ENCODE data around the gene WDR41. TPM values are rescaled to one million over a fixed set of nuclear protein-coding genes. Genes with fewer than 3 reads are reported as not detected.
A peak's percentile ranks its signal among the peaks of the same experiment; 100 is the strongest.
"Not testable (repeated sequence)": the region's sequence is repeated elsewhere in the genome, so short reads cannot be mapped to it uniquely, and the experiment has no call there.

The WDR41 gene, protein sequence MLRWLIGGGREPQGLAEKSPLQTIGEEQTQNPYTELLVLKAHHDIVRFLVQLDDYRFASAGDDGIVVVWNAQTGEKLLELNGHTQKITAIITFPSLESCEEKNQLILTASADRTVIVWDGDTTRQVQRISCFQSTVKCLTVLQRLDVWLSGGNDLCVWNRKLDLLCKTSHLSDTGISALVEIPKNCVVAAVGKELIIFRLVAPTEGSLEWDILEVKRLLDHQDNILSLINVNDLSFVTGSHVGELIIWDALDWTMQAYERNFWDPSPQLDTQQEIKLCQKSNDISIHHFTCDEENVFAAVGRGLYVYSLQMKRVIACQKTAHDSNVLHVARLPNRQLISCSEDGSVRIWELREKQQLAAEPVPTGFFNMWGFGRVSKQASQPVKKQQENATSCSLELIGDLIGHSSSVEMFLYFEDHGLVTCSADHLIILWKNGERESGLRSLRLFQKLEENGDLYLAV
- total RNA-seq, result 44.7 and 51.0 TPM in 2 replicates

DNA sequence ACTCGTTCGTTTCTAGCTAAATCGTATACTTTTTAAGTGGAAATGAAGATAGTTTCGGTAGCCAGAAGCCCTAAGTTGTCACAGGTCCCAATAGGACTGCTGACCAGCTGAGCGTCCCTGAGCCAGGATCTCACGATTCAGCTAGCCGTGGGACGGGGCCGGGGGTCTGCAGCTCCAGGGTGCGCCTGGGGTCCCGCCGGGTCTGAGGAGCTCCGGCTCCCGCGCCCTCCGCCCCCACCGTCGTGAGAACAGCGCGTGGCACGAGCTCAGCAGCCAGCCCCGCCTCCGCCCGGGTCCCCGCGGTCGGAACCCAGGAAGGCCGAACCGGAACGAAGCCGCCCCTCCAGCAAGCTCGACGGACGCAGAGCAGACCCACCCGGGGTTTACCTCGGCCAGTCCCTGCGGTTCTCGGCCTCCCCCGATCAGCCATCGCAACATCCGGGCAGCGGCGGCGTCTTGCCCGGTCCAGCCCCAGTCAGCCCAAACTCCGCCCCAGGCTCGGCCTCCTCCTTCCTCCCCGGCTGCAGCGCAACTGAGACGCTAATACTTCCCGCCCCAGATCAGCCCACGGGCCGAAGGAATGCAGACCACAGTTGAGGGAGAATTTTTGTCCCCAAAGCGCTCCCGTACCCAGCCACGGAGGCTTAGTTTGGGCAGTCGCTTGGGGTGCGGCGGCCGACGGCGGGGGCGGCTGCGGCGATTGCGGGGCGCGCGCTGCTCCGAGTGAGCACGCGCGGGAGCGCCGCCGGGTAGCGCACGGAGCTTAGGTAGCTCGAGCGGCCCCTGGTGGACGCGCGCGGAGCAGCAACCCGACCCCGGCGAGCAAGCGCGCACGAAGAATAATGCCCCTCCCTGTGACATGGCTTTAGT is at the start of gene WDR41:
Gene WDR41, minus strand, starts transcription at position 534 of the 870 bp plus-strand sequence. Its CDS starts 96 bp downstream, at position 438.
- DNase-seq (ENCODE audit: low read depth in 2 of 2), result peak; percentile 95

DNA sequence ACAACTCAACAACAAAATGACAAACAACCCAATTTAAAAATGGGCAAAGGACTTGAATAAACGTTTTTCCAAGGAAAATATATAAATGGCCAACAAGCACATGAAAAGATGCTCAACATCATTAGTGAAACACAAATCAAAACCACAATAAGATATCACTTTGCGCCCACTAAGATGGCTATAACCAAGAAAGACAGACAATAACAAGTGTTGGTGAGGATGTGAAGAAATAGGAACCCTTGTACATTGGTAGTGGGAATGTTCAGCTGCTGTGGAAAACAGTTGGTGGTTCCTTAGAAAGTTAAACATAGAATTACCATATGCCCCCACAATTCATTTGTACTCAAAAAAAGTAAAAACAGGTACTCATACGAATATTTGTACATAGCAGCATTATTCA is 39.2 kb upstream of the WDR41 start:
- no peak for DNase-seq (ENCODE audit: low read depth in 2 of 2)

DNA sequence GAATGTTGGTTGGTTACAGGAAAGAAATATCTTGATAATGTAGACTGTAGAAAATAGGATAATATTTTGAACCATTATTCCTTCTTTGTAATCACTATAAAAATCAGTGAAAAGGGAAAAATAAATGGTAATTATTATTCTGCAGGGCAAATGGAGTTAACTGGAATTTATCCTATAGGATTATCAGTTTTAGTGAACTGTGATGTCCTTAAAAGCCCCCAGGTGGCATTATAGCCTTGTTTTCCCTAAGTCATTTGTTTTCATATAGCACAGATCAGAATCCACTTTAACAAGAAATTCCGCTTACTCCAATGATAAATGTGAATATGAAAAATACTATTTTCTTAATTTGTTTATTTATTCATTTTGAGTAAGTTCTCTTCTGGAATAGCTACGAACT is 26.2 kb upstream of the WDR41 start:
- peak; percentile 6 to 51 for DNase-seq (ENCODE audit: low read depth in 2 of 2)

DNA sequence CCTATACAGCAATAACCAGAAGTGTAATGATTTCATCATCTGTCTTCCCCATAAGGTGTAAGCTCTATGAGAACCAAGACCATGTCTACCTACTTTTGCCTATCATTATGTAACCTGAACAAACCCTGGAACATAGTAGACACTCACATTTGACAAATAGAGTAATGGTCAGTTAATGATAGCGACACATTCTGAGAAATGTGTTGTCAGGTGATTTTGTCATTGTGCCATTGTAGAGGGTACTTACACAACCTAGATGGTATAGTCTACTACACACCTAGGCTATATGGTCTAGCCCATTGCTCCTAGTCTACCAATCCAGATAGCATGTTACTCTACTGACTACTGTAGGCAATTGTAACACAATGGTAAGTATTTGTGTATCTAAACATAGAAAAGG is 22.3 kb upstream of the WDR41 start:
- DNase-seq (ENCODE audit: low read depth in 2 of 2), result no peak

DNA sequence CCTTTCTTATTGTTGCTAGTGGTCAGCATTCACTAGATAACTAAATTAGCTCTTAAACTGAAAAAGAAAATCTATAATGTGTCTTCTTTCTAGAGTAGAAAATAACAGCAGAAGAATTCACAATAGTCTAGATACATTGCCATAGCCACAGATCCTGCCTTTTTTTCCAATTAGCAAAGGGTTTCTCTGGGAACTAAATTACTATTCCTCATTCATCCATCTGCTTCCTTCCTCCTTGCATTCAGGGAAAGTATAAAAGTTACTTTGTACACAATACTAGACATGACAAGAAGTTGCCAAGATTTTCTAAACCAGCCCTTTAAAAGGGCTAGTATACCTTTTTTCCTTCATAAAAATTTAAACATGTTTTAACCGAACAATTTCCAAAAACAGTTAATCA is 21.2 kb upstream of the WDR41 start:
- DNase-seq (ENCODE audit: low read depth in 2 of 2), result no peak

DNA sequence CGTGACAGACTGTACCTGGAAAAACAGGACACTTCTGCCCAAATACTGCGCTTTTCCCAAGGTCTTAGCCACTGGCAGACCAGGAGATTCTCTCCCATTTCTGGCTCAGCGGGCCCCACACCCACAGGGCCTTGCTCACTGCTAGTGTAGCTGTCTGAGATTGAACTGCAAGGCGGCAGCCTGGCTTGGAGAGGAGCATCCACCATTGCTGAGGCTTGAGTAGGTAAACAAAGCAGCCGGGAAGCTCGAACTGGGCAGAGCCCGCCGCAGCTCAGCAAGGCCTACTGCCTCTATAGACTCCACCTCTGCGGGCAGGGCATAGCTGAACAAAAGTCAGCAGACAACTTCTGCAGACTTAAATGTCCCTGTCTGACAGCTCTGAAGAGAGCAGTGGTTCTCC is 9.0 kb upstream of the WDR41 start:
- DNase-seq (ENCODE audit: low read depth in 2 of 2), result not testable (repeated sequence)

DNA sequence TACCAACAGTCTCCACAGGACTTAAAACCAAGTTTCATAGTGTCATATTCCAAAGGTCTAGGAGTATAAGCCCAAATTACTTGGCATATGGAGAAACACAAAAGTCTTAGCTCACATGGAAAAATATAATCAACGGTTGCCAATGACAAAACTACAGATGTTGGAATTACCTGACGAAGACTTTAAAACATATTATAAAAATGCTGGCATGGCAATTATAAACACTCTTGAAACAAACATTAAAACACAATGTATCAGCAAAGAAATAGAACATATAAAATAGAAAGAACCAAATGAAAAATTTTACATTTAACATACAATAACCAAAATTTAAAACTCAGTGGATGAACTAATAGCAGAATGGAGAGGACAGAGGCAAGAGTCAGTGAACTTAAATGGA is 7.9 kb upstream of the WDR41 start:
- DNase-seq (ENCODE audit: low read depth in 2 of 2), result no peak

DNA sequence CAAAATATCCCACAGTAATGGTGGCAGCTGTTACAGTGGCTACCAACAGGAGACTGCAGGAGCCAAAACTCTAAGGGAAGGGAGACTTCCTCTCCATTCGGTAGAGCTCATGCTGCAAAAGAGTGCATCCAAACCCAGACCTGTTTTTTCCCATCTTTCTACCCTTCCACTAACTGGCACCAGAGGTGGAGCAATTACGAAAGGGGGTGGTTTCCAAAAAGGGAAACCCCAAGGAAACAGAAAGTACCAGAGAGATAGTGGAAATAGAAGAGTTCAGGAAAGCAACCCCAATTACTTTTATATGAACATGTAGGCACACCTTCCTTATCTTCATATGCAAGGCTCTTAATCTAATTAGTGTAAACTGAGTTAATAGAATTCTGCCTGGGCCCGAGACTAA is 7.3 kb upstream of the WDR41 start:
- DNase-seq (ENCODE audit: low read depth in 2 of 2), result no peak

DNA sequence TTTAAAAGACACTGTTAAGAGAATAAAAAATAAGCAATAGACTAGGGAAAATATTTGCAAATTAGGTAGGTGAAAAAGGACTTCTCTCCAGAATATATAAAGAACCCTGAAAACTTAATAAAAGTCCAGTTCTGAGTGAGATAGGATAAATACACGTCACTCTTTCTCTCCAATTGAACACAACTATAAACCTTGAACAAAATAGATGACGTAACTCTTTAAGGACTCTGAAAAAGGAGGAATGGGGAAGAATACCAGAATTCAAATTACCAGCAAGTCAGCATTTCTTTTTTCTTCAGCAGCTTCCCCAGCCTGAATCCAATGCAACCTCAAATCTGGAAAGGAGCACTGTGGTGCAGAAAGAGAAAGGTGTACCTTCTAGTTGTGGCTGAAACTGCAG is 6.8 kb upstream of the WDR41 start:
- DNase-seq (ENCODE audit: low read depth in 2 of 2), result no peak

DNA sequence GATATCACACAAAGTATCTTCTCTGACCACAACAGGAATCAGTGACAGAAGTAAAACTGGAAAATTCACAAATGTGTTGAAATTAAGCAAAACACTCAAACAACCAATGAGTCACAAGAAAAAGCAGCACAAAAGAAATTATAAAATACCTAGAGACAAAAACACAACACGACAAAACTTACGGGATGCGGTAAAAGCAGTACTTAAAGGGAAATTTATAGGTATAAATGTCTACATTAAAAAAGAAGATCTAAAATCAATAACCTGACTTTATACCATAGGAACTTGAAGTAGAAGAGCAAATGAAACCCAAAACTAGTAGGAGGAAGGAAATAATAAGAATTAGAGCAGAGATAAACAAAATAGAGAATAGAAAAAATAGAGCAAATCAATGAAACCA is 2.8 kb upstream of the WDR41 start:
- DNase-seq (ENCODE audit: low read depth in 2 of 2), result no peak

DNA sequence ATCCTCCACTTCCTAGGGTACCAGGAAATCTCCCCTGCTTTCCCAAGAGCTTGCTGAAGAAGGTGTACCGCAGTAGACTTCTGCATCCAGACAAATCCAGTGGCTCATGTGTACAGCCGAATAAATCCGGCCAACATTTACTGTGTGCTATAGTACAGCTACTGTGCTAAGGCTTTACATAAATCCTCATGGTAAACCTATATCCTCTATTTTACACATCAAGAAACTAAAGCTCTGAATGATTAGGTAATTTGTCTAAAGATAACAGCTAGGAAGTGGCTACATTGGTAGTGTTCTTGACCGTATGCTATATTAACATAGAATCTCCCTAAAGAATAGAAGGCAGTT is 511 bp upstream of the WDR41 start:
- DNase-seq (ENCODE audit: low read depth in 2 of 2), result no peak

DNA sequence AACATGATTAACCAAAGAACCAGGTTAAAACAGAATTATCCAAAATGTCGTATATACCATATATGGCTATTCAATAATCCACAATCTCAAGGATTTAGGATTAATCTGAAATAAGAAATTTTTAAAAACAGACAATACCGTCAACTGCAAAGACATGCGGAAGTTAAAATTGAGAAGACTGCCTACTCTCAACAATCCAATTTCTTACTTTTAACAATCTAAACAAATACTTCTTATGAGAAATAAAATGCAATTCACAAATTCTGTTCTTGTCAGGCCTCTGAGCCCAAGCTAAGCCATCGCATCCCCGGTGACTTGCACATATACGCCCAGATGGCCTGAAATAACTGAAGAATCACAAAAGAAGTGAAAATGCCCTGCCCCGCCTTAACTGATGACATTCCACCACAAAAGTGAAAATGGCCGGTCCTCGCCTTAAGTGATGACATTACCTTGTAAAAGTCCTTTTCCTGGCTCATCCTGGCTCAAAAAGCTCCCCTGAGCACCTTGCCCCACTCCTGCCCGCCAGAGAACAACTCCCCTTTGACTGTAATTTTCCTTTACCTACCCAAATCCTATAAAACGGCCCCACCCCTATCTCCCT is 1.3 kb downstream of the WDR41 start:
- peak; percentile 15 to 24 for DNase-seq (ENCODE audit: low read depth in 2 of 2)

DNA sequence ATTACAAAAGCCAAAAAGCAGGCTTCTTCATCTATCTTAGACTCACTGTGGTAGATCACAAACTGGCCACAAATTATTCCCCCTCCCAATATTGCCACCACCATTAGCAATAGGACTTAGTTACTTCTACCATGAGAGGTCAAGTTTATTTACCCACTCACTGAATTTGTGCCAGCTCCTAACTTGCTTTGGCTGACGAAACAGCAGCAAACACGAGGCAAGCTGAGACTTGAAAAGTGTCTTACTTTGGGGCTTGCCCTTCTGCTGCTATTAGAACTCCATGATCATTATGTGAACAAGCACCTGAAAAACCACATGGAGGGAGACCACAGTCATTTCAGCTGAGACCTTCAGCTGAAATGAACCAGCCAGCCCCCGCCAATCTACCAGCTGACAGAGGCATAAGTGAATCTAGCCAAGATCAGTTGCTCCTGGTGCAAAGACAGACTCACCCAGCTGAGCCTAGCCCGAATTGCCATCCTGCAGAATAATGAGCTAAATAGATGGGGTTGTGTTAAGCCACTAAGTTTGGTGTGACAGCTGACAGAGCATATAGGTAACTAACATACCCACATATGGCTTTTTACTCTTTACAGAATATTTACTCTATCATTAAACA is 5.7 kb downstream of the WDR41 start:
- DNase-seq (ENCODE audit: low read depth in 2 of 2), result no peak

DNA sequence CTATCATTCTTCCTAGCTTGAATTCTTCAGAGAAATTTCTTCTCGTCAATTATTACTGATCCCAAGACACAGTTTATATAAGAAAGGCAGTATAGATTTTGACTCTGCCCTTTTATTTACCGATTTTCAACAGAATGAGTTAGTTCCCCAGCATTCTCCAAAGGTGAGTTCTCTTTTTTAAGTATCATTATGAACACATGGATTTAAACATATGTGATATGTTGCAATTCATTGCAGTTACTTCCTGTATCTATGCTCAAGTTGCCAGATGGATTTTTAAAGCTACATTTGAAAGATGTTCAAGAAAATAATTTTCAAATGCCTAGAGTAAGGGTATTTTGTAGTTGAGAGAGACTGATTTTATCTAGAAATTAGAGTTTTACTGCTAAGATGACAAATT is 8.4 kb downstream of the WDR41 start:
- DNase-seq (ENCODE audit: low read depth in 2 of 2), result no peak

DNA sequence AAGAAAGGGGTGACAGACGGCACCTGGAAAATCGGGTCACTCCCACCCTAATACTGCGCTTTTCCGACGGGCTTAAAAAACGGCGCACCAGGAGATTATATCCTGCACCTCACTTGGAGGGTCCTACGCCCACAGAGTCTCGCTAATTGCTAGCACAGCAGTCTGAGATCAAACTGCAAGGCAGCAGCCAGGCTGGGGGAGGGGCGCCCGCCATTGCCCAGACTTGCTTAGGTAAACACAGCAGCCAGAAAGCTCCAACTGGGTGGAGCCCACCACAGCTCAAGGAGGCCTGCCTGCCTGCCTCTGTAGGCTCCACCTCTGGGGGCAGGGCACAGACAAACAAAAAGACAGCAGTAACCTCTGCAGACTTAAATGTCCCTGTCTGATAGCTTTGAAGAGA is 17.1 kb downstream of the WDR41 start:
- DNase-seq (ENCODE audit: low read depth in 2 of 2), result not testable (repeated sequence)

DNA sequence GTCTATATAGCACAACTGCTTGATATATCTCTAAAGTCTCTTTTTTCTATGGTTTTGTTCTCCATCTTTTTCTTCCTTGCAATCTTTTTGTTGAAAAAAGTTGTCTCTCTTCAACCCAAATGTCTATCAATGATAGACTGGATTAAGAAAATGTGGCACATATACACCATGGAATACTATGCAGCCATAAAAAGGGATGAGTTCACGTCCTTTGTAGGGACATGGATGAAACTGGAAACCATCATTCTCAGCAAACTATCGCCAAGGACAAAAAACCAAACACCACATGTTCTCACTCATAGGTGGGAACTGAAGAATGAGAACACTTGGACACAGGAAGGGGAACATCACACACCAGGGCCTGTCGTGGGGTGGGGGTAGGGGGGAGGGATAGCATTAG is 23.2 kb downstream of the WDR41 start:
- not testable (repeated sequence) for DNase-seq (ENCODE audit: low read depth in 2 of 2)

DNA sequence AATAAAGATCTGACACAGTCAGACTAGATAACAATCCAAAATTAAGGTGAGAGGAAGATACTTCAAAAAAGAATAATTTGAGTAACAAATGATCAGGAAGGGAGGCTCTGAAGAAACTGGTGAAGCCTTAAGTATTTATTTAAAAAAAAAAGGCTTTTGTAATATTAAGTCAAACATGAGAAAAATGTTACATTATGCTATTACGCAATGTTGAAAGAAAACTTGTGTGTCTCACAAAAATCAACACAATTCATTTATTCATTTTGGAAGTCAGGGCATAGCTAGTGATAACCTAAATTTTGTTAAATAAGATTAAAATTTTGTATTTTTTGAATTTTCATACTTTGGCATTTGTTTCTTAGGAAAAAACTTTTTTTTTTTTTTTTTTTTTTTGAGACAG is 28.2 kb downstream of the WDR41 start:
- no peak for DNase-seq (ENCODE audit: low read depth in 2 of 2)

DNA sequence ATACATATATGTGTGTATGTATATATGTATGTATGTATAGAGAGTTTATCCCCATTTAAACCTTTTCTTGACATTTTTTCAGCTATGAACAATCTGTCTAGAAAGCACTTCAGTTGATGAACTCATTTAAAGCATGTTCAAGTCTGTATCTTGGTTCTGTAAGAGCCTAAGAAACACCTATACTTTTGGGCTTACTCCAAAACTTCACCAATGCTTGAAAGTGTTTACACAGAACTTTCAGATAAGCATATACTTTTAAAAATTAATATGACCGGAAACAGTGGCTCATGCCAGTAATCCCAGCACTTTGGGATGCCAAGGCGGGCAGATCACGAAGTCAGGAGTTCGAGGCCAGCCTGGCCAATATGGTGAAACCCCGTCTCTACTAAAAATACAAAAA is 30.8 kb downstream of the WDR41 start:
- no peak for DNase-seq (ENCODE audit: low read depth in 2 of 2)

DNA sequence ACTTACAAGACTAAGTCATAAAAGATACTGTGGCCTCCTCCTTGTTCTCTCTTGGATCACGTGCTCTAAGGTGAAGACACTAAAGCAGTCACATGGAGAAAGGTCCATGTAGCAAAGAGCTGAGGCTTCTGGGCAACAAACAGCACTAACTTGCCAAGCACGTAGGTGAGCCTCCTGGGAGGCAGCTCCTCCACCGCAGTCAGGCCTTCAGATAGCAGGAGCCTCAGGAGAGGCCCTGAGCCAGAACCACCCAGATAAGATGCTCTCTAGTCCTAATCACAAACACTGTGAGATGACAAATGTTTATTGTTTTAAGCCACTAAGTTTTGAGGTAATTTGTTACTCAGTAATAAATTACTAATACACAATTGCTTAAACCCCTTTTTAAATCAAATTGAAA is 38.0 kb downstream of the WDR41 start:
- DNase-seq (ENCODE audit: low read depth in 2 of 2), result no peak

DNA sequence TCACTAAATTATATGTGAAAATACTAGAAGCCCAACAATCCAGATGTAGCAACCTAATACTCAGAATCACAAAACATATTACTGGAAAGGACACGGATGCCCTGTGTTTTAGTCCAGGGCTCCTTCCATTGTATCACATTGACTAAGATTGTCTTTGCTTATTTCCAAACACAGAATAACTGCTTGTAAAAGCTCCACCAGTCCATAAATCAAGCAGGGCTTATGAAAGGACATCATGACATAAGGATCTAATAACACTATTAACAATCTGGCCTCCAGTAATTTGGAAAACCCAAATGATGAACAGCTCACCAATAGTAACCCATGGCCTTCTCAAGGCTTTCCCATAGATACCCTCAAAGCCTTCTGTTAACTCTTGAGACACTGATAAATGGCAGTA is 39.8 kb downstream of the WDR41 start:
- no peak for DNase-seq (ENCODE audit: low read depth in 2 of 2)

DNA sequence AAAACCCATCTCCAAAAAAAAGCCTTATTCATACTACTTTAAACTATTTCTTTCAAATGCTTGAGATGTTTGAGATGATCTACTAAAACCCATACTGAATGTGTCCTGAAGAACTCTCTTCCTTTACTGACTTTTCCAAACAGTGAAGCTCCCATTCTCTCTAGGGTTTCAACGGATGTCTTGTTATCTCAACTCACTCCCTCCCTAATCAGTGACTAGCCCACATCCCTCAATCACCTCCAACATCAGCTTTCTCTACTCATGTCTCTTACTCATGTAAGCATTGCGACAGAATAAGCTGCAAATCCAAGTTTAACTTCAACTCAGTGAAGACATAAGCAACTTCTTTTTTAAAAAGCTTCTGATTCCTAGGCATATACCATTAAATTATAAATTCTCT is 42.1 kb downstream of the WDR41 start:
- no peak for DNase-seq (ENCODE audit: low read depth in 2 of 2)

DNA sequence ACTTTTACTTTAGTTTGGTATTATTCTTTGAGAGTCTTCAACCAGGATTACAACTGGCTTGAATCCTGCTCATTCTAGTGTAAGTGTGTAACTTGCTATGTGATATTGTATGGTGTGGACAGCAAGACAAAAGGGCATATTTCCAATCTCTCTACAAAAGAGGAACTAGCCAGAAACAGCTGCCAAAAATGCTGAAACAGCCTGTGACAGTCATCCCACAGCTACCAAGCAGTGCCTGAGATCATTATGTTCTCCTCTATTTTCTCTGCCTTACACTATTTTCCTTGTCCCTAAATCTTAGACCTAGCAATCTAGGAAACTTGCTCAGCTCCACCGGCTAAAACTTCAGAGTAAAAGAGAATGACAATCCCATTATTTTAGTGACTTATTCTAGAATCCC is 42.8 kb downstream of the WDR41 start:
- peak in 1 of 2 donors; percentile 33 for DNase-seq (ENCODE audit: low read depth in 2 of 2)
